Mucosa of descending colon (tissue), 3 donors: ENCODE results near the gene PHACTR1. TPM values are rescaled to one million over a fixed set of nuclear protein-coding genes. Genes with fewer than 3 reads are reported as not detected.

Experiments
- ATAC-seq: fragments of 200-7000 bp; cut with Tn5 transposase; one replicate; pipeline ENCODE4 v1.9.1; 2020; ENCODE audit warnings: mild to moderate bottlenecking, moderate library complexity
- DNase-seq, 3 donors: peaks; one replicate each; pipeline ENCODE4 v3.0.0-alpha.2; 2020
- H3K36me3 ChIP-seq: fragments of 200-600 bp; one replicate; pipeline ENCODE4 v1.8.0; 2021; ENCODE audit warnings: low read depth, mild to moderate bottlenecking
- H3K4me1 ChIP-seq: fragments of 200-600 bp; one replicate; pipeline ENCODE4 v1.8.0; 2021; ENCODE audit warnings: low read depth, mild to moderate bottlenecking
- H3K4me3 ChIP-seq: fragments of 200-600 bp; one replicate; pipeline ENCODE4 v1.8.0; 2021; ENCODE audit warnings: mild to moderate bottlenecking
- H3K9me3 ChIP-seq: fragments of 200-600 bp; one replicate; pipeline ENCODE4 v1.8.0; 2021; ENCODE audit warnings: mild to moderate bottlenecking
- intact Hi-C, 2 donors: fragments of 100-400 bp; cut with DNase I in 1 of 2; cut with micrococcal nuclease in 1 of 2; formaldehyde crosslinking; loops; one replicate each; pipeline versions ENCODE4 v1.11.0 to v1.11.1; 2022; cut with DNase I, micrococcal nuclease
- total RNA-seq, 3 donors: library from RNA; stranded (reverse); fragmentation: NEBNext Ultra II Directional in 2 of 3; extraction: Animal tissue kit (Norgen Biotek cat#: 25700) in 2 of 3; gene quantifications; one replicate each; pipeline versions ENCODE4 v1.2.1 to v1.2.4, GENCODE V29; 2021 to 2023
- TF ChIP-seq, protein P1 (sequence below): fragments of 200-600 bp; IDR thresholded peaks from one replicate; pipeline ENCODE4 v1.8.0; 2022; ENCODE audit warnings: antibody characterized with exemption, mild to moderate bottlenecking
- donor health status: DM: no; HTN: no; CAD: no; lungs with moderate emphysema.
- donor health status: DM: no; HTN: no; CAD: no.
- donor health status: DM: no; HTN: yes; CAD: no.

The PHACTR1 gene
- total RNA-seq, 3 donors from 2014 or later: 2.7 to 4.7 (median 3.1) TPM

DNA sequence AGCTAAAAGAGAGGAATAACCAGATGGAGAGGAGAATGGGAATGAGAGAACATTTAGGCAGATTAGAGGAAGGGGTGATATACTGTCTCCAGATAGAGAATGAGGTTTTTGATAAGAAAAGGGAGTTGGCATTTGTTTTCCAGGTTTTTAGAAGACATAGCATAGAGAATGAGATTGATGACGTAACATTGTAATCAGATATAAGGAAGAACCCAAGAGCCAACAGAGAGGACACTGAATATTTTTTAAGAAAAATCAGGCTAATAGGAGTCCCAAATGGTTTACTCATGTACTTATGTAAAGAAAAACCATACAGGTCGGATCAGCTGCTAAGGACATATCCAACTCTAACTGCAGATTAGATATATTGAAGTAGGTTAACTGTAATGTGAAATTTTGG lies 498.8 kb downstream of the PHACTR1 start:
- Histone ChIP-seq H3K36me3 (no peaks in the 10 kb centered on the region), H3K4me3 (no peak overlapping the region), H3K9me3 (no peaks in the 10 kb centered on the region), H3K4me1 (no peaks in the 10 kb centered on the region)
- TF ChIP-seq, protein P1, sequence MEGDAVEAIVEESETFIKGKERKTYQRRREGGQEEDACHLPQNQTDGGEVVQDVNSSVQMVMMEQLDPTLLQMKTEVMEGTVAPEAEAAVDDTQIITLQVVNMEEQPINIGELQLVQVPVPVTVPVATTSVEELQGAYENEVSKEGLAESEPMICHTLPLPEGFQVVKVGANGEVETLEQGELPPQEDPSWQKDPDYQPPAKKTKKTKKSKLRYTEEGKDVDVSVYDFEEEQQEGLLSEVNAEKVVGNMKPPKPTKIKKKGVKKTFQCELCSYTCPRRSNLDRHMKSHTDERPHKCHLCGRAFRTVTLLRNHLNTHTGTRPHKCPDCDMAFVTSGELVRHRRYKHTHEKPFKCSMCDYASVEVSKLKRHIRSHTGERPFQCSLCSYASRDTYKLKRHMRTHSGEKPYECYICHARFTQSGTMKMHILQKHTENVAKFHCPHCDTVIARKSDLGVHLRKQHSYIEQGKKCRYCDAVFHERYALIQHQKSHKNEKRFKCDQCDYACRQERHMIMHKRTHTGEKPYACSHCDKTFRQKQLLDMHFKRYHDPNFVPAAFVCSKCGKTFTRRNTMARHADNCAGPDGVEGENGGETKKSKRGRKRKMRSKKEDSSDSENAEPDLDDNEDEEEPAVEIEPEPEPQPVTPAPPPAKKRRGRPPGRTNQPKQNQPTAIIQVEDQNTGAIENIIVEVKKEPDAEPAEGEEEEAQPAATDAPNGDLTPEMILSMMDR: no peak
- no peak for ATAC-seq
- no peak for DNase-seq
- intact Hi-C loops: no loop called here

DNA sequence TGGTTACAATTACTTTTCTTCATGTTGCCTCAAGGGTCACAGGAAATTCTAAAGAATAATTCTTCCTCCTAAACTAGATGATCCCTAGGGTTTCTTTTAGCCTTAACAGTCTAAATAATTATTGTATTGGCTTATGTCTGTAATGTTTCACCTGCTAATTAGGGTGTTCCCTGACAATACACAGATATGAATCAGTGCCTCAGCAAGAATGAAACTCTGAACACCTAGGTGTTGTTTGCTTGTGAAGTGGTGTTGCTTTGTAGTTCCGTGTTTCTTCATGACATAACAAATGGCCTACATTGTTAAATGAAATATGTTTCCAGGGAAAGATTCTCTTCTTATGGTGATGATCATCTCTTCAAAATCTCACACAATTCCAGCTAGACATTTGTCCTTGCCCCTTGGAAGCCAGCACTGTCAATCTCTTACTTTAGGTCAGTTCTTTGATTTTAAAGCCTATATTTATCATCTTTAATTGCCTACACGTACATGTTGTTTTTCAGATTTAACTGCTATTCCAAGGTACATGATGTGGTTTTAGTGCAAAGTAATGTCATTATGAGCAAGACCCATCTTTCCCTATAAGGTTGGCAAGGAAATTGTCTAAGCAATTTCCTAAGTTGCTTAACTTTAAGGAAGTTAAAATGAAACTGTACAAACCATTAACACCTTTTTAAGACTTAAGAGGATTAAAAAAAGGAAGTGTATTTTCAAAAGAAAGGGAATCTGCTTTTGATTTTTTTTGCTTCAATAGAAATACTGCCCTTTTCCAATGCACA lies 499.9 kb downstream of the PHACTR1 start:
- H3K4me3 ChIP-seq: no peak overlapping the region
- DNase-seq (no peak), ATAC-seq (no peak)
- TF ChIP-seq, protein P1: no peak
- H3K36me3 ChIP-seq: no peaks in the 10 kb centered on the region
- no peaks in the 10 kb centered on the region for H3K9me3 ChIP-seq
- no peaks in the 10 kb centered on the region for H3K4me1 ChIP-seq
- intact Hi-C loops: no loop called here

DNA sequence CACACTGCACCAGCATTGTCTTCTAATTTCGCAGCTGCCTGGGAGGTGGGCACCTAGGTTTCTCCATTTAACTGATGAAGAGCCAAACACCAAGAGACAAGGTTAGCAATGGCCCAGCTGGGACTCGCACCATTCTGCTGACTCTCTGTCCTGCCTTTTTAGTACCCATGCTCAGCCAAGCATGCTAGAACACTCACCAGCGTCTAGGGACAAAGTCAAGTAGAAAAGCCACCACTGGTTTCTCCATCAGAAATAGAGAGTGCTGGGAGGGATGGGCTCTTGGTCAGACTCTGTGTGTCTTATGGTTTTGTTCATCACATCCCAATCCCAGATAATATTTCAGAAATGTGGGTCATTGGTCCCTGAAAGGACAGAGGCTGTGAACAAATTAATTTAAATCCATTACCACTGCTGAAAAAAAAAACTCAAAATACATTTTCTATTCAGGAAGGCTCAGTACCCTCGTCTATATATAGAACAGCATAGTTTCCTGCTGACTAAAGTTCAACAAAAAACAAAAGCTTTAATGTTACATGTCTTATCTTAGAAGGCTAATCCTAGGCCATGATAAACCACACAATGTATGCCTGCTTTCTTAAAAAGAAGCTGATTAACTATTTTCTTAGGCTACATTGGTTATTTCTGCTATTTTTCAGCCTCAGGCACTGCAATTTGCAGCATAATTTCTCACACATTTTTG lies 500.8 kb downstream of the PHACTR1 start:
- Histone ChIP-seq H3K9me3 (no peaks in the 10 kb centered on the region), H3K4me1 (no peaks in the 10 kb centered on the region), H3K4me3 (no peak overlapping the region), H3K36me3 (no peaks in the 10 kb centered on the region)
- TF ChIP-seq, protein P1: no peak
- intact Hi-C loops: no loop called here
- no peak for ATAC-seq
- DNase-seq: no peak

DNA sequence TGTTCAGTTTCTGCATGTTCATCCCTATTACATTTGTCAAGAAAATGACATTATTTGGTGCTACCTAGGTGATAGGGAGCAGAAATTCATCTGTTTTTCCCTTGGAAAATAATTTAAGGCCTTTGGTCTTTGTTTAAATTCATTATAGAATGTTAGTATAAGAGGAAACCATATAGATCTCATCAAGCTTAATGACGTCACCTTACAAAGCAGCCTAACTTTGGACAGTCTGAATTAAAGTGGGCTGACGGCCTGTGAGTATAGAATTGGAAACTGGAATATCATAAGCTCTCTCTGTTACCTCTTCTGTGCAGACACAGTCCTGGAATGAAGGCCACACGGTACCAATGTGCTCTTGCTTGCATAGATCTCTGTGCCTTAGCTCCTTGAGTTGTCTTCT lies 503.7 kb downstream of the PHACTR1 start:
- no peak for ATAC-seq
- intact Hi-C loops: no loop called here

DNA sequence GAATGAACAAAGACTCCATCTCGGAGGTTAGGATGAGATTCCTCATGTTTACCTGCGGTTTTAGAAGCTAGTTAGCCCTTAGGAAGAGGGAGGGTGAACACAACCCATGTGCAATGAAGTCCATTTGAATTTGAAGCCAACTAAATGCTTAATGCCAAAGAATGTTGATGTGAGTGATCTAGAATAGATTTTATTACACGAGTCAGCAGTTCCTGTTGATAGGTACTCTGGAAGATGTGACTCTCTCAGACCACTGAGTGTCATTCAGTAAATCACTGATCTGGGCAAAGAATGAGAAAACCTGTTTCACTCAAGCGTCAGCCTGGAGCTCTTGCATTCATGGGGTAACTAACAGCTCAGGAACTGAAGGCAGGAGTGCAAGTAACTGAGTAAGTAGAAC lies 505.5 kb downstream of the PHACTR1 start:
- ATAC-seq (no peak), DNase-seq (no peak)
- no peaks in the 10 kb centered on the region for H3K4me1 ChIP-seq
- no peak overlapping the region for H3K4me3 ChIP-seq
- H3K36me3 ChIP-seq: no peaks in the 10 kb centered on the region
- intact Hi-C loops: no loop called here
- TF ChIP-seq, protein P1: no peak
- H3K9me3 ChIP-seq: no peaks in the 10 kb centered on the region

More for the DNA sequence above, 503.7 kb downstream of the PHACTR1 start:
- no peak overlapping the region for H3K4me3 ChIP-seq
- no peak for DNase-seq
- no peaks in the 10 kb centered on the region for H3K4me1 ChIP-seq
- no peaks in the 10 kb centered on the region for H3K9me3 ChIP-seq
- TF ChIP-seq, protein P1: no peak
- no peaks in the 10 kb centered on the region for H3K36me3 ChIP-seq
